HepG2 (cell line): Measurements from ENCODE around the gene ZNF556. TPM values are rescaled to one million over a fixed set of nuclear protein-coding genes. Genes with fewer than 3 reads are reported as not detected.

Experiments
- CBX5 ChIP-seq: sonication (generic); formaldehyde crosslinking; IDR thresholded peaks from 2 replicates; pipeline ENCODE4 v1.4.0; 2020; ENCODE audit warnings: missing genetic modification reagents, borderline replicate concordance
- ELF1 ChIP-seq: sonication (generic); formaldehyde crosslinking; IDR thresholded peaks from 2 replicates; pipeline ENCODE4 v1.4.0; 2020; ENCODE audit warnings: missing genetic modification reagents
- HDAC6 ChIP-seq: fragments of 200-600 bp; sonication (generic); IDR thresholded peaks from 2 replicates; pipeline ENCODE4 v1.7.0; 2017; ENCODE audit warnings: mild to moderate bottlenecking, antibody characterized with exemption, low read length, low read depth
- JARID2 ChIP-seq: sonication (generic); formaldehyde crosslinking; IDR thresholded peaks from 2 replicates; pipeline ENCODE4 v1.8.1; 2023; ENCODE audit warnings: missing genetic modification reagents, inconsistent platforms; ENCODE audit not compliant: insufficient replicate concordance
- KMT2A ChIP-seq: sonication (generic); formaldehyde crosslinking; IDR thresholded peaks from 2 replicates; pipeline ENCODE4 v1.4.0; 2020; ENCODE audit warnings: missing genetic modification reagents
- RBFOX2 ChIP-seq: fragments of 200-400 bp; formaldehyde crosslinking; IDR thresholded peaks from 2 replicates; pipeline ENCODE4 v1.6.1; 2017; ENCODE audit warnings: low read depth, mild to moderate bottlenecking, low read length
- RFX1 ChIP-seq: fragments of 450-650 bp; IDR thresholded peaks from 2 replicates; pipeline ENCODE4 v1.6.1; 2017
- SMC3 ChIP-seq: IDR thresholded peaks from 2 replicates; pipeline ENCODE4 v1.6.1; 2011; ENCODE audit warnings: low read length, improper control_type of control experiment
- TBP ChIP-seq: sonication (generic); formaldehyde crosslinking; IDR thresholded peaks from 2 replicates; pipeline ENCODE4 v1.5.0; 2020; ENCODE audit warnings: missing genetic modification reagents
- TRIM24 ChIP-seq: sonication (generic); formaldehyde crosslinking; IDR thresholded peaks from 2 replicates; pipeline ENCODE4 v1.8.0; 2022; ENCODE audit warnings: mild to moderate bottlenecking, missing genetic modification reagents
- ZNF34 ChIP-seq: sonication (generic); formaldehyde crosslinking; IDR thresholded peaks from 2 replicates; pipeline ENCODE4 v1.4.0; 2020; ENCODE audit warnings: mild to moderate bottlenecking, missing genetic modification reagents, borderline replicate concordance
- polyA plus RNA-seq, 8 experiments: library from polyadenylated mRNA; depleted of rRNA in 3 of 8; stranded (reverse) in 7 of 8; unstranded in 1 of 8; fragments of >200 nt; fragmentation: Illumina TruSeq in 4 of 8; extraction: Trizol in 4 of 8; gene quantifications; 2 replicates each; pipeline versions ENCODE4 v1.2.1 to v1.2.3, GENCODE V29; 2011 to 2016; ENCODE audit warnings: low read depth in 4 of 8, missing spikeins in 1 of 8, mixed read lengths in 1 of 8; ENCODE audit not compliant: insufficient read depth in 1 of 8
- total RNA-seq, 5 experiments: library from RNA; depleted of rRNA; stranded (reverse); fragments of >200 nt; fragmentation: Illumina TruSeq; extraction: Trizol; gene quantifications; 2 replicates each; pipeline ENCODE4 v1.2.3, GENCODE V29; 2016; ENCODE audit warnings: low read depth in 1 of 5
- TF ChIP-seq, protein P1 (sequence below): sonication (generic); formaldehyde crosslinking; IDR thresholded peaks from 2 replicates; pipeline ENCODE4 v1.5.0; 2020; ENCODE audit warnings: mild to moderate bottlenecking, missing genetic modification reagents, moderate library complexity
- TF ChIP-seq, protein P2 (sequence below): conservative IDR thresholded peaks from 2 replicates; pipeline ENCODE4 v1.6.1; 2018; ENCODE audit warnings: missing genetic modification reagents
- TF ChIP-seq, protein P3 (sequence below): sonication (generic); formaldehyde crosslinking; IDR thresholded peaks from 2 replicates; pipeline ENCODE4 v1.4.0; 2020; ENCODE audit warnings: missing genetic modification reagents, borderline replicate concordance
- TF ChIP-seq, protein P4 (sequence below): sonication (generic); formaldehyde crosslinking; IDR thresholded peaks from 2 replicates; pipeline ENCODE4 v1.4.0; 2020; ENCODE audit warnings: missing genetic modification reagents
- TF ChIP-seq, protein P5 (sequence below): sonication (generic); formaldehyde crosslinking; IDR thresholded peaks from 2 replicates; pipeline ENCODE4 v1.4.0; 2020; ENCODE audit warnings: missing genetic modification reagents, borderline replicate concordance
- TF ChIP-seq, protein P6 (sequence below): sonication (generic); formaldehyde crosslinking; IDR thresholded peaks from 2 replicates; pipeline ENCODE4 v1.5.1; 2020; ENCODE audit warnings: mild to moderate bottlenecking, missing genetic modification reagents, borderline replicate concordance

ZNF556 gene
- total and polyA plus RNA-seq, 2 of the 13 experiments (the other 11 are each of a cell fraction or from before 2014, with no cell fraction given): 4.2 to 28.6 TPM

DNA sequence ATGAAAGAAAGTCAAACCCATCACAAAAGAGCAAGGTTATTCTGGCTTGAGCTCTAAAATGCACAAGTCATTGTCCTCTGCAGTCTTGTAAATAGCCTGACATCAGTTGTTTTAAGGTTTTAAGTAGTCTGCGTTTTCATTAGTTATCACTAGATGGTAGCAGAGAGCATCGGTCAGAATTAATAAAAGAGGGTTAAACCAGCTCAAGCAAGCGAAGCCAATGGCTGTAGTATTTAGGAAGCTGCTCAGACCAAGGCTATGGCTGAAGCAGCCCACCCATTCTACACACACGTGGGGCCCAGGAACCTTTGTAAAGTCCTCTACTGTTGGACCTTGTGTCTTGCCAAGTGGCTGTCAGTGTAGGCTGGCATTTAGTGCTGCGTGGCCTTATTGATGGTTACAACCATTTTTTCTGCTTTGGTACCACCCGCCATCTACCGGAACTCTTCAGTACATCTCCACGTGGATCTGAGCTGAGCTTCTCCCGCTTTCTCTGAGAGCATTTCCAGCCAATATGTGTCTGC is 20.3 kb downstream of the ZNF556 start (continued):
- TF ChIP-seq, protein P1, sequence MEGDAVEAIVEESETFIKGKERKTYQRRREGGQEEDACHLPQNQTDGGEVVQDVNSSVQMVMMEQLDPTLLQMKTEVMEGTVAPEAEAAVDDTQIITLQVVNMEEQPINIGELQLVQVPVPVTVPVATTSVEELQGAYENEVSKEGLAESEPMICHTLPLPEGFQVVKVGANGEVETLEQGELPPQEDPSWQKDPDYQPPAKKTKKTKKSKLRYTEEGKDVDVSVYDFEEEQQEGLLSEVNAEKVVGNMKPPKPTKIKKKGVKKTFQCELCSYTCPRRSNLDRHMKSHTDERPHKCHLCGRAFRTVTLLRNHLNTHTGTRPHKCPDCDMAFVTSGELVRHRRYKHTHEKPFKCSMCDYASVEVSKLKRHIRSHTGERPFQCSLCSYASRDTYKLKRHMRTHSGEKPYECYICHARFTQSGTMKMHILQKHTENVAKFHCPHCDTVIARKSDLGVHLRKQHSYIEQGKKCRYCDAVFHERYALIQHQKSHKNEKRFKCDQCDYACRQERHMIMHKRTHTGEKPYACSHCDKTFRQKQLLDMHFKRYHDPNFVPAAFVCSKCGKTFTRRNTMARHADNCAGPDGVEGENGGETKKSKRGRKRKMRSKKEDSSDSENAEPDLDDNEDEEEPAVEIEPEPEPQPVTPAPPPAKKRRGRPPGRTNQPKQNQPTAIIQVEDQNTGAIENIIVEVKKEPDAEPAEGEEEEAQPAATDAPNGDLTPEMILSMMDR (CRISPR knock-in tag): peak; percentile 72
- no peak for TF ChIP-seq KMT2A (CRISPR knock-in tag)
- no peak for TF ChIP-seq RBFOX2
- TF ChIP-seq, protein P2, sequence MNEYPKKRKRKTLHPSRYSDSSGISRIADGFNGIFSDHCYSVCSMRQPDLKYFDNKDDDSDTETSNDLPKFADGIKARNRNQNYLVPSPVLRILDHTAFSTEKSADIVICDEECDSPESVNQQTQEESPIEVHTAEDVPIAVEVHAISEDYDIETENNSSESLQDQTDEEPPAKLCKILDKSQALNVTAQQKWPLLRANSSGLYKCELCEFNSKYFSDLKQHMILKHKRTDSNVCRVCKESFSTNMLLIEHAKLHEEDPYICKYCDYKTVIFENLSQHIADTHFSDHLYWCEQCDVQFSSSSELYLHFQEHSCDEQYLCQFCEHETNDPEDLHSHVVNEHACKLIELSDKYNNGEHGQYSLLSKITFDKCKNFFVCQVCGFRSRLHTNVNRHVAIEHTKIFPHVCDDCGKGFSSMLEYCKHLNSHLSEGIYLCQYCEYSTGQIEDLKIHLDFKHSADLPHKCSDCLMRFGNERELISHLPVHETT: no peak
- TF ChIP-seq SMC3: peak; percentile 57; the same call in 1 of the 2 replicates
- no peak for TF ChIP-seq CBX5 (CRISPR knock-in tag)
- no peak for TF ChIP-seq HDAC6
- TF ChIP-seq, protein P3, sequence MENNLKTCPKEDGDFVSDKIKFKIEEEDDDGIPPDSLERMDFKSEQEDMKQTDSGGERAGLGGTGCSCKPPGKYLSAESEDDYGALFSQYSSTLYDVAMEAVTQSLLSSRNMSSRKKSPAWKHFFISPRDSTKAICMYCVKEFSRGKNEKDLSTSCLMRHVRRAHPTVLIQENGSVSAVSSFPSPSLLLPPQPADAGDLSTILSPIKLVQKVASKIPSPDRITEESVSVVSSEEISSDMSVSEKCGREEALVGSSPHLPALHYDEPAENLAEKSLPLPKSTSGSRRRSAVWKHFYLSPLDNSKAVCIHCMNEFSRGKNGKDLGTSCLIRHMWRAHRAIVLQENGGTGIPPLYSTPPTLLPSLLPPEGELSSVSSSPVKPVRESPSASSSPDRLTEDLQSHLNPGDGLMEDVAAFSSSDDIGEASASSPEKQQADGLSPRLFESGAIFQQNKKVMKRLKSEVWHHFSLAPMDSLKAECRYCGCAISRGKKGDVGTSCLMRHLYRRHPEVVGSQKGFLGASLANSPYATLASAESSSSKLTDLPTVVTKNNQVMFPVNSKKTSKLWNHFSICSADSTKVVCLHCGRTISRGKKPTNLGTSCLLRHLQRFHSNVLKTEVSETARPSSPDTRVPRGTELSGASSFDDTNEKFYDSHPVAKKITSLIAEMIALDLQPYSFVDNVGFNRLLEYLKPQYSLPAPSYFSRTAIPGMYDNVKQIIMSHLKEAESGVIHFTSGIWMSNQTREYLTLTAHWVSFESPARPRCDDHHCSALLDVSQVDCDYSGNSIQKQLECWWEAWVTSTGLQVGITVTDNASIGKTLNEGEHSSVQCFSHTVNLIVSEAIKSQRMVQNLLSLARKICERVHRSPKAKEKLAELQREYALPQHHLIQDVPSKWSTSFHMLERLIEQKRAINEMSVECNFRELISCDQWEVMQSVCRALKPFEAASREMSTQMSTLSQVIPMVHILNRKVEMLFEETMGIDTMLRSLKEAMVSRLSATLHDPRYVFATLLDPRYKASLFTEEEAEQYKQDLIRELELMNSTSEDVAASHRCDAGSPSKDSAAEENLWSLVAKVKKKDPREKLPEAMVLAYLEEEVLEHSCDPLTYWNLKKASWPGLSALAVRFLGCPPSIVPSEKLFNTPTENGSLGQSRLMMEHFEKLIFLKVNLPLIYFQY (CRISPR knock-in tag): no peak
- no peak for TF ChIP-seq TBP
- TF ChIP-seq, protein P4, sequence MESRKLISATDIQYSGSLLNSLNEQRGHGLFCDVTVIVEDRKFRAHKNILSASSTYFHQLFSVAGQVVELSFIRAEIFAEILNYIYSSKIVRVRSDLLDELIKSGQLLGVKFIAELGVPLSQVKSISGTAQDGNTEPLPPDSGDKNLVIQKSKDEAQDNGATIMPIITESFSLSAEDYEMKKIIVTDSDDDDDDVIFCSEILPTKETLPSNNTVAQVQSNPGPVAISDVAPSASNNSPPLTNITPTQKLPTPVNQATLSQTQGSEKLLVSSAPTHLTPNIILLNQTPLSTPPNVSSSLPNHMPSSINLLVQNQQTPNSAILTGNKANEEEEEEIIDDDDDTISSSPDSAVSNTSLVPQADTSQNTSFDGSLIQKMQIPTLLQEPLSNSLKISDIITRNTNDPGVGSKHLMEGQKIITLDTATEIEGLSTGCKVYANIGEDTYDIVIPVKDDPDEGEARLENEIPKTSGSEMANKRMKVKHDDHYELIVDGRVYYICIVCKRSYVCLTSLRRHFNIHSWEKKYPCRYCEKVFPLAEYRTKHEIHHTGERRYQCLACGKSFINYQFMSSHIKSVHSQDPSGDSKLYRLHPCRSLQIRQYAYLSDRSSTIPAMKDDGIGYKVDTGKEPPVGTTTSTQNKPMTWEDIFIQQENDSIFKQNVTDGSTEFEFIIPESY (CRISPR knock-in tag): peak; percentile 14; the same call in 1 of the 2 replicates
- TF ChIP-seq RFX1: no peak
- TF ChIP-seq, protein P5, sequence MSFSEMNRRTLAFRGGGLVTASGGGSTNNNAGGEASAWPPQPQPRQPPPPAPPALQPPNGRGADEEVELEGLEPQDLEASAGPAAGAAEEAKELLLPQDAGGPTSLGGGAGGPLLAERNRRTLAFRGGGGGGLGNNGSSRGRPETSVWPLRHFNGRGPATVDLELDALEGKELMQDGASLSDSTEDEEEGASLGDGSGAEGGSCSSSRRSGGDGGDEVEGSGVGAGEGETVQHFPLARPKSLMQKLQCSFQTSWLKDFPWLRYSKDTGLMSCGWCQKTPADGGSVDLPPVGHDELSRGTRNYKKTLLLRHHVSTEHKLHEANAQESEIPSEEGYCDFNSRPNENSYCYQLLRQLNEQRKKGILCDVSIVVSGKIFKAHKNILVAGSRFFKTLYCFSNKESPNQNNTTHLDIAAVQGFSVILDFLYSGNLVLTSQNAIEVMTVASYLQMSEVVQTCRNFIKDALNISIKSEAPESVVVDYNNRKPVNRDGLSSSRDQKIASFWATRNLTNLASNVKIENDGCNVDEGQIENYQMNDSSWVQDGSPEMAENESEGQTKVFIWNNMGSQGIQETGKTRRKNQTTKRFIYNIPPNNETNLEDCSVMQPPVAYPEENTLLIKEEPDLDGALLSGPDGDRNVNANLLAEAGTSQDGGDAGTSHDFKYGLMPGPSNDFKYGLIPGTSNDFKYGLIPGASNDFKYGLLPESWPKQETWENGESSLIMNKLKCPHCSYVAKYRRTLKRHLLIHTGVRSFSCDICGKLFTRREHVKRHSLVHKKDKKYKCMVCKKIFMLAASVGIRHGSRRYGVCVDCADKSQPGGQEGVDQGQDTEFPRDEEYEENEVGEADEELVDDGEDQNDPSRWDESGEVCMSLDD (CRISPR knock-in tag): no peak
- TF ChIP-seq, protein P6, sequence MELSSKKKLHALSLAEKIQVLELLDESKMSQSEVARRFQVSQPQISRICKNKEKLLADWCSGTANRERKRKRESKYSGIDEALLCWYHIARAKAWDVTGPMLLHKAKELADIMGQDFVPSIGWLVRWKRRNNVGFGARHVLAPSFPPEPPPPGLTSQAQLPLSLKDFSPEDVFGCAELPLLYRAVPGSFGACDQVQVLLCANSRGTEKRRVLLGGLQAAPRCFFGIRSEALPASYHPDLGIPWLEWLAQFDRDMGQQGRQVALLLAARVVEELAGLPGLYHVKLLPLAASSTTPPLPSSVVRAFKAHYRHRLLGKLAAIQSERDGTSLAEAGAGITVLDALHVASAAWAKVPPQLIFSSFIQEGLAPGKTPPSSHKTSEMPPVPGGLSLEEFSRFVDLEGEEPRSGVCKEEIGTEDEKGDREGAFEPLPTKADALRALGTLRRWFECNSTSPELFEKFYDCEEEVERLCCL: no peak
- TF ChIP-seq ZNF34: no peak
- no peak for TF ChIP-seq JARID2 (CRISPR knock-in tag)
- TF ChIP-seq ELF1 (CRISPR knock-in tag): no peak
- no peak for TF ChIP-seq TRIM24 (CRISPR knock-in tag)
